Lower leg skin (tissue), 3 donors: ENCODE results near the gene NINL.

Source experiments
- POLR2A ChIP-seq, 2 donors: fragments of 450-650 bp; IDR thresholded peaks; one replicate each; pipeline ENCODE4 v1.6.1; 2016 to 2017; ENCODE audit warnings: antibody characterized with exemption in 2 of 2, mild to moderate bottlenecking in 1 of 2, moderate library complexity in 1 of 2
- TF ChIP-seq, protein P1 (sequence below), 3 donors: fragments of 450-650 bp; IDR thresholded peaks; one replicate each; pipeline ENCODE4 v1.5.1; 2016; ENCODE audit warnings: antibody characterized with exemption in 3 of 3, mild to moderate bottlenecking in 3 of 3, moderate library complexity in 2 of 3

DNA sequence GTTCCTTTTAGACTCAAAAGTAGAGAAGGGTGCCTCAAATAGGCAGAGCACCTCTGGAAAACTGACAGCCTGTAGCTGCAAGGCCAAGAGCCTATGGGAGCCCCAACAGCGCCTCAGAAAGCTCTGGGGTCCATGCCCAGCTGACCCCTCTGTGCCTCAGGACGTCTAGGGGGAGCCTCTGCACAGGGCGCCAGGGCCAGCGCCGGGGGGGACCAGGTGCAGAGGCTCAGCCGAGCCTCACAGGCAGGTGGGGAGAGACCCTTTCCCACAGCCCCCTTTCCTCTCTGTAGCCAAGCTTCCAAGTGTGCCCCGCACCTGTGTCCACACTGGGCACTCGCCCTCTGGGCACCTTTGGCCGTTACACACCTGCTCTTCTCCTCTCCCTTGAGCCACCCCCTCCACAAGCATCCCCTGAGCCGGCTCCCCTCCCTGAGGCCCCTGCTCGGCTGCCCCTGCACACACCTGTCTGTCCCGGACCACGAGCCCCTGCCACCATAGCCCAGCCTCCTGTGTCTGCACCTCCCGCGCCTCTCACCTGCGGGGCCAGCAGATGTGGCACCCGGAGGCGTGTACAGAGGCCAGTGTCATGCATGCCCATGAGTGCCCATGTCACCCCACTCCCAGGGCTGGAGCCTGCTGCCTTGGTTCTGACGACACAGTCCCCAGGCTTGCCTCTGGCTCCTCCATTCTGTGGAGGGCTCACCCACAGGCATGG, 124.6 kb downstream of the NINL start:
- TF ChIP-seq, protein P1, sequence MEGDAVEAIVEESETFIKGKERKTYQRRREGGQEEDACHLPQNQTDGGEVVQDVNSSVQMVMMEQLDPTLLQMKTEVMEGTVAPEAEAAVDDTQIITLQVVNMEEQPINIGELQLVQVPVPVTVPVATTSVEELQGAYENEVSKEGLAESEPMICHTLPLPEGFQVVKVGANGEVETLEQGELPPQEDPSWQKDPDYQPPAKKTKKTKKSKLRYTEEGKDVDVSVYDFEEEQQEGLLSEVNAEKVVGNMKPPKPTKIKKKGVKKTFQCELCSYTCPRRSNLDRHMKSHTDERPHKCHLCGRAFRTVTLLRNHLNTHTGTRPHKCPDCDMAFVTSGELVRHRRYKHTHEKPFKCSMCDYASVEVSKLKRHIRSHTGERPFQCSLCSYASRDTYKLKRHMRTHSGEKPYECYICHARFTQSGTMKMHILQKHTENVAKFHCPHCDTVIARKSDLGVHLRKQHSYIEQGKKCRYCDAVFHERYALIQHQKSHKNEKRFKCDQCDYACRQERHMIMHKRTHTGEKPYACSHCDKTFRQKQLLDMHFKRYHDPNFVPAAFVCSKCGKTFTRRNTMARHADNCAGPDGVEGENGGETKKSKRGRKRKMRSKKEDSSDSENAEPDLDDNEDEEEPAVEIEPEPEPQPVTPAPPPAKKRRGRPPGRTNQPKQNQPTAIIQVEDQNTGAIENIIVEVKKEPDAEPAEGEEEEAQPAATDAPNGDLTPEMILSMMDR (IDR thresholded peaks at IDR 0.05), result no peak
- TF ChIP-seq POLR2A (IDR thresholded peaks at IDR 0.05), result no peak
